Endothelial cell of umbilical vein (primary cell): ENCODE measurements around the gene MEIOB. TPM values are rescaled to one million over a fixed set of nuclear protein-coding genes. Genes with fewer than 3 reads are reported as not detected.

Experiments used
- BruUV-seq: library from RNA; stranded (reverse); fragments of 400-500 nt; replicated peaks from 2 replicates; lab custom pipeline; 2021; lab: Mats Ljungman, UMichigan
- CTCF ChIA-PET: fragments of 300-600, 350-600 bp; sonication (Branson Sonifier 250); formaldehyde crosslinking; loops from one replicate; lab custom pipeline; 2021; ENCODE audit warnings: antibody characterized with exemption, inconsistent platforms; lab: Charles Lee
- POLR2A ChIA-PET: fragments of 300-600, 350-600 bp; sonication (Branson Sonifier 250); formaldehyde crosslinking; loops from one replicate; lab custom pipeline; 2021; ENCODE audit warnings: antibody characterized with exemption, inconsistent platforms; lab: Charles Lee
- DNase-seq: peaks from one replicate; pipeline ENCODE4 v3.0.0-alpha.2; 2011; ENCODE audit warnings: low read depth, low spot score
- FAIRE-seq: peaks from 2 replicates; lab custom pipeline; 2011; peaks lifted over from hg19 to GRCh38; lab: Jason Lieb, UNC
- H2AFZ ChIP-seq: 2 replicates; pipeline ENCODE4 v1.6.0; 2012; ENCODE audit warnings: low read depth, low read length, control low read depth, inconsistent platforms
- H3K27ac ChIP-seq: 2 replicates; pipeline ENCODE4 v1.5.1; 2011; ENCODE audit warnings: low read depth, mild to moderate bottlenecking, control low read depth, low read length, moderate library complexity; ENCODE audit not compliant: insufficient read depth
- H3K27me3 ChIP-seq, 2 experiments: 2 replicates each; pipeline versions ENCODE4 v1.6.0 to v1.6.1; 2011; ENCODE audit warnings: low read length in 2 of 2, mixed read lengths in 1 of 2; ENCODE audit not compliant: control insufficient read depth in 2 of 2, insufficient read depth in 2 of 2
- H3K36me3 ChIP-seq, 2 experiments: 2 replicates in 1 of 2; 3 replicates in 1 of 2; pipeline ENCODE4 v1.5.1; 2011; ENCODE audit warnings: low read length in 2 of 2, mild to moderate bottlenecking in 1 of 2, moderate library complexity in 1 of 2; ENCODE audit not compliant: control insufficient read depth in 2 of 2, insufficient read depth in 2 of 2; ENCODE audit errors: extremely low read depth in 1 of 2
- H3K4me1 ChIP-seq: 3 replicates; pipeline ENCODE4 v1.5.1; 2011; ENCODE audit warnings: mild to moderate bottlenecking, low read length; ENCODE audit not compliant: control insufficient read depth, insufficient read depth; ENCODE audit errors: extremely low read depth
- H3K4me2 ChIP-seq: 2 replicates; pipeline ENCODE4 v1.6.1; 2011; ENCODE audit warnings: low read length, control low read depth, mixed read lengths; ENCODE audit not compliant: insufficient read depth
- H3K4me3 ChIP-seq, 3 experiments: fragments of 200-600 bp in 1 of 3; sonication (generic), shearing (Covaris generic) in 1 of 3; replicated peaks in 1 of 3; 2 replicates each; pipeline ENCODE4 v1.5.1; 2011 to 2016; ENCODE audit warnings: control low read depth in 3 of 3, low read length in 3 of 3, mild to moderate bottlenecking in 2 of 3, inconsistent platforms in 1 of 3, low read depth in 1 of 3, moderate library complexity in 1 of 3; ENCODE audit not compliant: insufficient read depth in 1 of 3
- H3K79me2 ChIP-seq: 2 replicates; pipeline ENCODE4 v1.6.0; 2012; ENCODE audit warnings: low read length, inconsistent platforms; ENCODE audit not compliant: control insufficient read depth, insufficient read depth
- H3K9ac ChIP-seq: replicated peaks from 2 replicates; pipeline ENCODE3; 2011; ENCODE audit warnings: low read length, control low read depth; ENCODE audit not compliant: insufficient read depth; ENCODE audit errors: extremely low read depth
- H3K9me1 ChIP-seq: replicated peaks from 3 replicates; pipeline ENCODE4 v1.6.0; 2011; ENCODE audit warnings: mild to moderate bottlenecking, low read length; ENCODE audit not compliant: control insufficient read depth, insufficient read depth; ENCODE audit errors: extremely low read depth
- H3K9me3 ChIP-seq: replicated peaks from 2 replicates; pipeline ENCODE4 v1.5.1; 2012; ENCODE audit warnings: low read length, inconsistent platforms; ENCODE audit not compliant: control insufficient read depth, insufficient read depth
- H4K20me1 ChIP-seq: replicated peaks from 2 replicates; pipeline ENCODE3; 2011; ENCODE audit warnings: mild to moderate bottlenecking, low read length; ENCODE audit not compliant: control insufficient read depth, insufficient read depth; ENCODE audit errors: extremely low read depth
- EZH2 ChIP-seq: IDR thresholded peaks from 2 replicates; pipeline ENCODE4 v1.6.1; 2012; ENCODE audit warnings: borderline replicate concordance, low read depth, mild to moderate bottlenecking, moderate library complexity, low read length, inconsistent platforms; ENCODE audit not compliant: severe bottlenecking
- FOS ChIP-seq: IDR thresholded peaks from 2 replicates; pipeline ENCODE4 v1.6.1; 2011; ENCODE audit warnings: mild to moderate bottlenecking, low read length, moderate library complexity, borderline replicate concordance; ENCODE audit not compliant: insufficient read depth
- GATA2 ChIP-seq: IDR thresholded peaks from 2 replicates; pipeline ENCODE4 v1.7.0; 2011; ENCODE audit warnings: low read depth, mild to moderate bottlenecking, moderate library complexity, mixed read lengths, low read length; ENCODE audit not compliant: insufficient read length, insufficient read depth
- MYC ChIP-seq: IDR thresholded peaks from one replicate; pipeline ENCODE4 v1.6.1; 2011; ENCODE audit warnings: mild to moderate bottlenecking, low read depth, low read length
- POLR2A ChIP-seq: IDR thresholded peaks from 2 replicates; pipeline ENCODE4 v1.6.1; 2012; ENCODE audit warnings: low read depth, mild to moderate bottlenecking, control low read depth, low read length
- POLR2AphosphoS5 ChIP-seq: IDR thresholded peaks from 2 replicates; pipeline ENCODE4 v1.6.1; 2012; ENCODE audit warnings: low read depth, mild to moderate bottlenecking, control low read depth, low read length, moderate library complexity; ENCODE audit not compliant: insufficient read depth
- dilution Hi-C: fragments of 300-500 bp; cut with MboI; formaldehyde crosslinking; loops from one replicate; pipeline ENCODE4 v1.15.0; 2019; ENCODE audit warnings: low sequenced_read_pairs; ENCODE audit not compliant: extremely low pct_ligation_motif_present
- intact Hi-C: fragments of 100-400 bp; cut with micrococcal nuclease; formaldehyde crosslinking; loops from one replicate; pipeline ENCODE4 v1.10.0; 2022
- polyA plus RNA-seq, 4 experiments: library from polyadenylated mRNA; depleted of rRNA in 3 of 4; stranded (reverse) in 3 of 4; unstranded in 1 of 4; fragments of >200 nt; gene quantifications; 2 replicates each; pipeline versions ENCODE4 v1.2.1 to v1.2.3, GENCODE V29; 2011 to 2012; ENCODE audit warnings: missing spikeins in 1 of 4
- total RNA-seq: library from RNA; stranded (reverse); gene quantifications from 2 replicates; pipeline ENCODE4 v1.2.3, GENCODE V29; 2021
- TF ChIP-seq, protein P1 (sequence below): IDR thresholded peaks from 2 replicates; pipeline ENCODE4 v1.6.1; 2011; ENCODE audit not compliant: insufficient read depth, insufficient read length
- TF ChIP-seq, protein P2 (sequence below), 2 donors: IDR thresholded peaks; 1 replicate in 1 of 2; 2 replicates in 1 of 2; pipeline ENCODE4 v1.5.1; 2011; ENCODE audit warnings: low read length in 2 of 2, mild to moderate bottlenecking in 2 of 2, moderate library complexity in 2 of 2, control low read depth in 1 of 2, inconsistent platforms in 1 of 2, low read depth in 1 of 2; ENCODE audit not compliant: insufficient read depth in 1 of 2; ENCODE audit errors: extremely low read depth in 1 of 2

MEIOB gene
- total and polyA plus RNA-seq, 2 donors (not counting 3 experiments of a cell fraction or from before 2014, with no cell fraction given), result 0.04 TPM; not detected in 1

DNA sequence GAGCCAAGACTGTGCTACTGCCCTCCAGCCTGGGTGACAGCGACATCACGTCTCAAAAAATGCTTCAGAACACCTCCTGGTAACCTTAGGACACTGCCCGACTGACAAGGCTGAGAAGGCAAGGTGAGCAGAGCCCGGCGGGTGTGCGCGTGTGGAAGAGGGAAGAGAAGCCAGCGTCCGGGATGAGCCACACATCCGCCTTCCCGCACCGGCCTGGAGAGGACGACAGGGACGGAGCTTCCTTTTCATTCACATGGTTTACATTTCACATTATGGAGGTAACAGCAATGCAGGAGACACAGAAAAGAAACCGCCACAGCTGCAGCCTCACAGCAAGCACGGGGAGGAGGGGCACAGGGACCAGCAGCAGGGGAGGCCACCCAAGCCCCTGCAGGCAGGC, 61.9 kb downstream of the MEIOB start:
- intact Hi-C loops, result no loop called here
- DNase-seq, result no peak

DNA sequence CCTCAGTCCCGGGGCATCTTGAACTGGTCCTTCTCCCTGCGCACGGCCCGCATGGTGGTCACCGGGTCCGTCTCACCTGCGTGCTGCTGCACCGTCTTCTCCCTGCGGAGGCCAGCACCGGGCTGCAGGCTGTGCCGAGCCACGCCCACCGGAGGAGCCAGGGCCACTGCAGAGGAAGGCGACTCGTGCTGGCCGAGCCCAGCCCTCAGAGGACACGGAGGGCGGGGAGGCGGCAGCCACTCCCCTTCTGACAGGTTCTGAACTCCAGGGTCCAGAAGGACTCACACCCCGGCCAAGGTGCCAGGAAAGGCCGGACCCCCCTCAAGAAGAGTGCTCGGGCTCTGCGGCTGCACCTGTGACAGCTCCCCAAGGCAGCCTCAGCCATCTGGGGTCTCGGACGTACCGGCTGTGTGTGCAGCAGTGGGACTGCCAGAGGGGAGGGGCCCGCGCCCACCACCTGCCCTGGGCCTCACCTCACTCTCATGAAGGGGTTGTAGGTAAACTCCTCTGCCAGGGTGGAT, 62.6 kb downstream of the MEIOB start:
- ChIA-PET CTCF (no interaction called here), POLR2A (no interaction called here)
- Histone ChIP-seq H3K79me2 (no peaks in the 10 kb centered on the region), H3K9me3 (no peaks in the 10 kb centered on the region), H3K4me2 (no peak overlapping the region), H3K36me3 (peaks cover 0 to 28% of the 10 kb centered on the region in 2 experiments), H2AFZ (no peak overlapping the region), H3K27ac (no peak overlapping the region), H3K9me1 (no peaks in the 10 kb centered on the region), H3K4me1 (no peaks in the 10 kb centered on the region), H3K4me3 (no peak overlapping the region), H4K20me1 (no peaks in the 10 kb centered on the region), H3K27me3 (no peaks in the 10 kb centered on the region), H3K9ac (no peak overlapping the region)
- TF ChIP-seq, protein P1, sequence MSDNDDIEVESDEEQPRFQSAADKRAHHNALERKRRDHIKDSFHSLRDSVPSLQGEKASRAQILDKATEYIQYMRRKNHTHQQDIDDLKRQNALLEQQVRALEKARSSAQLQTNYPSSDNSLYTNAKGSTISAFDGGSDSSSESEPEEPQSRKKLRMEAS, result no peak
- TF ChIP-seq POLR2AphosphoS5, result no peak
- TF ChIP-seq POLR2A, result no peak
- TF ChIP-seq, protein P2, sequence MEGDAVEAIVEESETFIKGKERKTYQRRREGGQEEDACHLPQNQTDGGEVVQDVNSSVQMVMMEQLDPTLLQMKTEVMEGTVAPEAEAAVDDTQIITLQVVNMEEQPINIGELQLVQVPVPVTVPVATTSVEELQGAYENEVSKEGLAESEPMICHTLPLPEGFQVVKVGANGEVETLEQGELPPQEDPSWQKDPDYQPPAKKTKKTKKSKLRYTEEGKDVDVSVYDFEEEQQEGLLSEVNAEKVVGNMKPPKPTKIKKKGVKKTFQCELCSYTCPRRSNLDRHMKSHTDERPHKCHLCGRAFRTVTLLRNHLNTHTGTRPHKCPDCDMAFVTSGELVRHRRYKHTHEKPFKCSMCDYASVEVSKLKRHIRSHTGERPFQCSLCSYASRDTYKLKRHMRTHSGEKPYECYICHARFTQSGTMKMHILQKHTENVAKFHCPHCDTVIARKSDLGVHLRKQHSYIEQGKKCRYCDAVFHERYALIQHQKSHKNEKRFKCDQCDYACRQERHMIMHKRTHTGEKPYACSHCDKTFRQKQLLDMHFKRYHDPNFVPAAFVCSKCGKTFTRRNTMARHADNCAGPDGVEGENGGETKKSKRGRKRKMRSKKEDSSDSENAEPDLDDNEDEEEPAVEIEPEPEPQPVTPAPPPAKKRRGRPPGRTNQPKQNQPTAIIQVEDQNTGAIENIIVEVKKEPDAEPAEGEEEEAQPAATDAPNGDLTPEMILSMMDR (IDR thresholded peaks at IDR 0.05; ENCODE audit: extremely low read depth in 1 of 2, insufficient read depth in 1 of 2, low read depth in 1 of 2, low read length in 2 of 2), result no peak
- no peak for TF ChIP-seq FOS
- TF ChIP-seq MYC, result no peak
- TF ChIP-seq GATA2, result no peak
- DNase-seq (no peak), FAIRE-seq (no peak)
- no TSS peak for BruUV-seq
- intact Hi-C loops (no loop called here), dilution Hi-C loops (no loop called here)

More for the DNA sequence above, 61.9 kb downstream of the MEIOB start:
- FAIRE-seq, result no peak
- H3K9ac ChIP-seq, result no peak overlapping the region
- no peak overlapping the region for H3K4me3 ChIP-seq
- ChIA-PET POLR2A (no interaction called here), CTCF (no interaction called here)
- H3K4me1 ChIP-seq, result no peaks in the 10 kb centered on the region
- no peak overlapping the region for H3K27ac ChIP-seq
- no peak overlapping the region for H2AFZ ChIP-seq
- H3K9me1 ChIP-seq, result no peaks in the 10 kb centered on the region
- H4K20me1 ChIP-seq, result no peaks in the 10 kb centered on the region
- dilution Hi-C loops, result no loop called here
- peaks cover 0 to 26% of the 10 kb centered on the region in 2 experiments for H3K36me3 ChIP-seq
- BruUV-seq, result no TSS peak
- no peak for TF ChIP-seq EZH2
- no peak overlapping the region for H3K4me2 ChIP-seq
- H3K9me3 ChIP-seq, result no peaks in the 10 kb centered on the region
- H3K79me2 ChIP-seq, result no peaks in the 10 kb centered on the region
- no peaks in the 10 kb centered on the region for H3K27me3 ChIP-seq
